NCI-H1105 (cell line): ENCODE measurements around the gene C1orf50.
"Not testable (repeated sequence)": the region's sequence is repeated elsewhere in the genome, so short reads cannot be mapped to it uniquely, and the experiment has no call there.

Source experiments
- DNase-seq: peaks from one replicate; lab custom pipeline; 2025; lab: John Stamatoyannopoulos, UW

C1orf50 gene

DNA sequence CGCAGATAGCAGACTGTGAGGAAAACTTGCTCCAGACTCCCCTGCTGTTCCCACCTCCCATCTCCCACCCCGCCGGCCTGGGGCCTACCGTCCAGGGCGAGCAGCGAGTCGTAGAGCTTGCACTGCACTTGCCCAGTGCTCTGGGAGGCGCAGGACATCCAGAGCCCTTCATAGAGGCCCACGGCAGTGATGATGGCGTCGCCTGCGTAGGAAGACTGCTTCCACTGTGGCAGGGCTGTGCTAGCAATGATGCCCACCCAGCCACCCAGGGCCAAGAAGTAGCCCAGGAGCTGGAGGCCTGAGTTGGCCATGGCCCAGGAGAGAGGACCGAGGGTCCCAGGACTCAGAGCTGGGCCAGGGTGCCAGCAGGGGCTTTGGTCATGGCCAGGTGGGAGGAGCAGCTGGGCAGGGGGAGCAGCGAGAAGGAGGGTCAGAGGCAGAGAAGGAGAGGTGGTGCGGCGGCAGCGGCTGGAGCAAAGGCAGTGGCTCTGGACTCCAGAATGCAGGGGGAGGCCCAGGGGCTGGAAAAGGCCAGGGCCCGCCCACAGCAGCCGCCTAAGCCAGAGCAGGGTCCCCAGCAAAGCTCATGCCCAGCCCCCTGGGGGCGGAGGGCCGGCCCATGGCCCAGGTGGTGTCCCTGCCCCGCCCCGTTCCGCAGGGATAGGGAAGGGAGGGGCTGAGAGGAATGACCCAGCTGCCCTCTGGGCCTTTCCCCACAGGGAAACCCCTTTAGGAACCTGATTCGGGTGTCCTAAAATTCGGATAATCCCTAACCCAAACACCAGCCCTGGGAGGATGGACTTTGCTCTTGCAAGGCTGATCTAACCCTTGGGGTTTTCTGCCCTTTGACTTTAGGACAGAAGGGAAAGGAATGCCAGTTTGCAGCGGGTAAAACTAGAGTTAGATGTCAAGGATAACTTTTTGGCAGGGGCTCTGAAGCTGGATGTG, 27.0 kb upstream of the C1orf50 start, which contains the start of gene CLDN19:
Gene CLDN19 (minus strand): TSS at position 484 of the 948 bp plus-strand sequence. CDS start 173 bp downstream, at position 311.
- DNase-seq = no peak

DNA sequence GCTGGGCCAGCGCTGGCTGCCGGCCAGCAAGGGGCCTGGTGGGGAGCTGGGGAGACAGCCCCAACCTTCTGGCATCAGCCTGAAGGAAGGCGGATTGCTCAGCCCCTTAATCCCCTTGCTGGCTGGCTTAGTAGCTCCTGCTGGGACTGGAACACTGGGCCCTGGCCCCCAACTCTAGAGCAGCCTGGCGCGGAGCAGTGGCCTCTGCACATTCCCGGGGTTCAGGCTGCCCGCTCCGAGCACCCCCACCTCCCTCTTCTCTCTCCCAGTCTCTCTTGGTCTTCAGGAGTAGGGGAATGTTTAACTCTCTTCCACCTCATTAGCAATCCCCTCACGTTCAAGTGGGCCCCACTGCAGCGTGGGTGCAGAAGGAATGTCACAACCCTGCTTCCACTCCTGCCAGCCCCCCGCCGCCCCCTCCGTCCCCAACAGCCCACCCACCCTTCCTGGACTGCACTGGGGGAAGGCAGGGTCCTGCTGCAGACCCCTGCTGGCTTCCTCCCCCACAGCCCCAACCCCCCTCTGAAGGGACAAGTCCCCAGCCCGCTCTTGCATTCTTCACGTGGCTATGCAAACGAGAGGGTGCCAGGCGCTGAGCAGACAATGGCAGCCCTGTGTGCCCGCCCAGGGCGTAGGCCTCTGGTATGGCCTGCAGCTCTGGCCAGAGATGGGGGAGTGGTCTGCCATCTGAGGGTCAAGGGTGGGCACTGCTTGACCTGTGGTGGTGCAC, 26.0 kb upstream of the C1orf50 start:
- no peak for DNase-seq

DNA sequence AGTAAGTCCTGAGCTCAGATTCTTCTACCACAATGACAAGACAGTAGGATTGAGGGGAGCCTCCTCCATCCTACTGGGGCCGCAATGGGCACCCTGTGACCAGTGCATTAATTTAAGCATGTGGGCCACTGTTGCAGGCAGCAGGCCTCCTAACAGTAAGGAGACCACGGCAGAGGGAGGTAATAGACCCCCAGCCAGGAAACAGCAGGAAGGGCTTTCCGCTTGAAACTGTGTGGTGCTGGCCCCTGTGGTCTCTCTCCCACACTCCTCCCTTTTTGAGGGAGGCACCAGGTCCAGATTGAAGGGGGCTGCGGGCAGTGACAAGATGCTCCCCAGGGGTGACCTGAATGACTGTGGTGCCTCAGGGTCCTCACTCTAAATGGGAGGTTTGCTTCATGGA, 25.3 kb upstream of the C1orf50 start:
- no peak for DNase-seq

DNA sequence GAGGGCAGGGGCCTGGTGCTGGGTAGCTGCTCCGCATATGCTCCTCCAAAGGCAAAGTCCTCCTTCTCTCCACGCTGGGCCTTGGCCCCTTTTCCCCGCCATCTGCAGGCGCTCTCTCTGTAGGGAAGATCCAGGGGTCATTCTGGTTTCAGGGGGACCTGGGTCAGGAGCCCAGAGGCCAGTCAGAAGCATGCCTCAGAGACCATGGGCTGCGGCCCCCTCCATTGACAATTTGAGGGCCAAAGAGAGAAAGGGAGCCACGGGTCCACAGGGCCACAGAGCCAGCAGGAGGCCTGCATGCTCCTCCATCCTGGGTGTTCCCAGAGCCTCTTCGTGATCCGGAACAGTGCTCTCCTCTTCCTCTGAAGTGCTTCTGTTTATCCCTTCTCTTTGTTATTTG, 24.9 kb upstream of the C1orf50 start:
- DNase-seq = no peak

DNA sequence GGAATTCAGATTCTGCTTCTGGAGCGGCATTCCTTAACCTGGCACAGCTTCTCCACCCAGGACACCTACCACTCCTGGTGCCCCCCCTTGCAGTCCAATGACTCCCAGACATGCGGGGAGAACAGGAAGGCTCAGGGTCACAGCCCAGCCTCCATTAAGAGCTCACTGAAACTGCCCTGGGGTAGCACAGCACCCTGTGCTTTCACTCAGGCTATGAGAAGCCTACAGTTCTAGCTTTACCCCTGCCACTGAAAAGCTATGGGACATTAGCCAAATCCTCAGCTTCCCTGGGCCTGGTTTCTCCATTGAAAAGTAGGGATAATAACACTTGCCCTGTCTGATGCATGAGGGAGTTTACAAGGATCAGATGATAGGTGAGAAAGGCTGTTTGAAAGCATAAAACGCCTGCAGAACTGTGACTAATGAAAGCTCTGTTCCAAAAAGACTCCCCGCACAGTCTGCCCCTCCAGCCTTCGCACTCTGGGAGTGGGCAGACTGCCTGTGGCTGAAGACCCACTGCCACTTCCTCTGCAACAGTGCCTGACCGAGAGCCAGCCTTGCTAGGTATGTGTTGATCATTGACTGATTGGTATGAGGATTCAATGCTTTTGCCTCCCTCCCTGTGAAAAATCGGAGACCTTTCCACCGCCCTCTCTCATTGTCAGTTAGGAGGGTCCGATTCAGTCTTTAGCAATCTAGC, 24.3 kb upstream of the C1orf50 start:
- no peak for DNase-seq

DNA sequence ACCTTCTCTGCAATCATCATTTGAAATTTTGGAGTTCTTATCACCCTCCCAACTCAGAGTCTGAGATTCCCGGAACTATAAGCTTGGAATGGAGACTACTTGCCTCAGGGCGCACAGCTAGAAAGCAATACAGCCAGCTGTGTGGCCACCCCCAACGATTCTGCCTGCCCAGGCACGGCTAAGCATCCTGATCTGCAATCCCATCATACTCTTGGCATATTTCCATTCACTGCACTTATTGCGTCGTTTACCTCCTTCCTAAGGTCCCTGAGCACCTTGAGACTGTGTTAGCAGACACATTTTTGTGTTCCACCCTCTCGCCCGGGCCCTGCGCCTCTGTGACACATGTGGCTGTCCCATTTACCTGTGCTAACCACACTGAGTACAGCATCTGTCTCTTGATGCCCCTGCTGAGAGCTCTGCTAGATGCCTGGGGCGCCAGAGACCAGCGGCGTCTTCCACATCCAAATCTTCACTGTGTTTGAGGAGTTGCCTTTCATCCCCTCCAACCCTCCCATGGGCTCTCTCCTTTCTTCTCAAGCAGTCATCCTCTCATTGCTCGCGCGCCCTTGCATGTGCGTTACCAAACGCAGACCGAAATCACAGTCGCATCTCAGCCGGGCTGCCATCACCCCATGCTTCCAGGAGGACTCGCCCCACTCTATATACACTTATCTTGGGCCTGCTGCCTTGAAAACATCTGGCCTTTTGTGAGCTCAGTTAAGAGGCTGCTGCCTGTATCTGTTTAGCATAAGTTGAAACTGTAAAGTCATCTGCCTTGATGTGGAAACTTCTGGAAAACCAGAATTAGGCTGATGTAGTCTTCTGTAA, 23.5 kb upstream of the C1orf50 start:
- DNase-seq = peak; percentile 11

DNA sequence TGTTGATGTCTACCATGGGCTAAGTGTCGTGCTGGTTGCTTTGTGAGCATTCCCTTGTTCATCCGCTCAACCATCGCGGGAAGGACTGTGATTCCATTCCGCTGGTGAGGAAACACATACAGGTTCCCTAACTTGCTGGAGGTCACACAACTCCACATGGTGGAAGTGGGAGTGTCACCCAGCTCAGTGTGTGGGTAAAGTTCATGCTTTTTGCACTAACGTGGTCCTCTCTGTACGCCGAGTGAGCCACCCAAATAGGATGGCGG, 23.0 kb upstream of the C1orf50 start:
- no peak for DNase-seq

DNA sequence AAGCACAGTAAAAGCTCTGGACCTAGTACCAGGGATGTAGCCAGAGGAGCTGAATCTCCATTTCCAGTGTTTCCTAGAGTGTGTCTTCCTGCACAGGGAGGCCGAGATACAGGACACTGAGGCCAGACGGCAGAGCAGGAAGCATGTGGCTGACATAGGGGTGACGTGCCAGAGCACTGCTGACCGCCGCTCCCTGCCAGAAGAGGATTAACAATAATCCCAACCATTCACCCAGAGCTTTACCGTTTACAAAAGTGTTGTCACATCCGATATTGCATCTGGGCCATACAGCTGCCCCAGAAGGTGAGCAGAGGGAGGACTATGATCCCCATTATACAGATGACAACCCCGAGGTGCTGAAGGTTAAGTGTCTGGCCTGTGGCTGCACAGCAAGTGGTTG, 21.2 kb upstream of the C1orf50 start:
- no peak for DNase-seq

DNA sequence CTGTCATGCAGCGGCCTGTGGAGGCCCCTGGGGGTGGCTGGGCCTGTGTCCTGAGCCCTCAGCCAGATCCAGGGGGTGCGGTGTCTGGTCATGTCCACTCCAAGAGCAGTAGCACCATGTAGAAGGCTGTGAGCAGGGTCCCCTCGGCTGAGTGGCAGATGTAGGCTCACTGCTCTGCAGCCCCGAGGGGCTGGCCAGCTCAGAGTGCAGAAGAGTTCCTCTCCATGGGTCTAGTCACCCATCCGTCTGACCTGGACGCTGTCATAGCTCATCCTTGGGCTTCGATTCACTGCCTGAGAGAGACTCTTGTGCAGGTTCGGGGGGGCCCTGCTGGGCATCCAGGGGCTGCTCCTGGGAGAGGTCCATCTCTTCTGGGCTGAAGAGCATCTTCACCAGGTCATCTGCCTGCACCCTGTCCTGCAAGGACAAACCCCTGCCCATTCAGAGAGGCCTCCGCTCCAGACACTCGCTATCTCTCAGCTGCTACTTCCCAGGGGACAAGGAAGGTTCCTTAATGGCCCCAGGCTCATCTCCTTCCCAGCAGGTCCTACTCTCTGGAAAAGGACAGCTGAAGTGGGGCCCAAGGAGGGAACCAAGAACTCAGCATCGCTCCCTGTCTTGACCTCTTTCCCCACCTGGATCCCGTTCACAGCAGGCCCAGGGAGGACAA, 20.5 kb upstream of the C1orf50 start:
- DNase-seq = no peak

DNA sequence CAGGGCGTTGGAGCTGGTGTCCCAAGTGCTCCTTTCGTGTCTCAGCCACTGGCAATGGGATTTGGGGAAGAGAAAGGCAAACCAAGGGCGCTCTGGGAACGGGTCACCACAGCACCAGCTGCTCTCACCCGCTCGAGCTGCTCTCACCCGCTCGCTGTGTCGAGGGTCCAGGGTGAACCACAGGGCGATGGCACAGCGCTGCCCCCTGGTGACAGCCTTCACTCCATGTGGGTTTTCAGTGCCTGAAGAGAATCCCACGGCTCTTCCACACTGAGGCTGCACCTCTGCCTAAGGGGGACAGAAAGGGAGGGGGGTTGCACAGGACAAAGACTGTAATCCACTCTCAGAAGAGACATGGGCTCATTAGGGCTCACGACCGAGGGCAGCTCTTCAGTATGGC, 19.9 kb upstream of the C1orf50 start:
- DNase-seq = peak; percentile 41

DNA sequence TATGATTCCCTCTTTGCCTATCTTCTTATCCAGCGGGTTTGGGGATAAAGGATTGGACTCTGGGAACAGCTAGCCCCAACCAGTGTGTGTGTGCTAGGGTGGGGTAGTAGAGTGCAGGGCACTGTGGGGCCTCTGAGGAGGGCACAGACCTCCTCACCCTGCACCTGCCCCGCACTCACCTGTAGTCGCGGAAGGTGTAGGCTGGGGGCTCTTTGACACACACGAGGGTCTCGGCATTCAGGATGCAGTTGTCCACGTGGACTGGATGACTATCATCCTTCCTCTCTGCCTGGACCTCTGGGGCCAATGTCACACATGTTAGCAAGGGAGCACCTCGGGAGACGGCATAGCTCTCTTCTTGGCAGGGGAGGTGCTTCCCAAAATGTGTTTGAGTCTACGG, 19.0 kb upstream of the C1orf50 start:
- DNase-seq = no peak

DNA sequence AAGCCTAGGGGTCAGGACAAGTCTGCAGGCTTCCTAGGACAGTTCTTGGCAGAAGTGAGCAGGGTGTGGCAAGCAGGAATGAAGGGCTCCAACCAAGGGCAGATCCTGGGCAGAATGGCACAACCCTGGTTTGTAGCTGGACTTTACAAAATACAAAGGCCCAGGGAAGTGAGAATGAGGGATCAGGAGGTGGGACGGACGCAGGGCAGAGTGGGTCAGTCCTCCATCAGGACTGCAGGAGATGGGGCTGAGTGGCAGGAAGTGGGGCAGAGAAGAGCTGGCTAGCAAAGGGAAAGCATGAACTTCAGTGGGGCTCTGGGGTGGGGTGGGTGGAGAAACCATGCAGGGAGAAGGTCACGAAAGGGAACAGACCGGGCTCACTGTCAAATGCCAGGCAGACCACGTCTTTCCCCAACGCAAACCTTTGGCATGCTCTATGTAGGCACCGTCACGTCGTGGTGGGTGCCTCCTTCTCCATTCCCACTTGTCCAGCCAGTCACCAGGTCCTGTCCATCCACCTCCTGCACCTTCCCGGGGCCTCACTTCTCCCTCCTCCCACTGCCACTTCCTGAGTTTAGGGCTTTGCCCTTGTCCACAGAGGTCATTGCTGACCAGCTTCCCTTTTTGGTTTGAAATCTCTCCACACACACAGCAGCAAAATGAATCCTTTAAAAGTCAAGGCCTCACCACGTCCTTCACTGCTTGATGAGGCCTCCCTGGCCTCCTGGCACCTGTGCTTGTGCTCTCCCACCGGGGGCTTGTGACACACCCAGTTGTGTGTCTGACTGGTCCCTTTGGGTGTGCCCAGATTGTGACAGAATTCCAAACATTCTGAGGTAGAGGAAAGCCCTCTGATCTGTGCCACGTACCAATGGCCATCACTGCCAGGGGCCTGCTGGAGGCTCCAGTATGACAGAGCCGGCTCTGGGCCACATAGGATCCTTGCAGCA, 18.3 kb upstream of the C1orf50 start:
- no peak for DNase-seq

DNA sequence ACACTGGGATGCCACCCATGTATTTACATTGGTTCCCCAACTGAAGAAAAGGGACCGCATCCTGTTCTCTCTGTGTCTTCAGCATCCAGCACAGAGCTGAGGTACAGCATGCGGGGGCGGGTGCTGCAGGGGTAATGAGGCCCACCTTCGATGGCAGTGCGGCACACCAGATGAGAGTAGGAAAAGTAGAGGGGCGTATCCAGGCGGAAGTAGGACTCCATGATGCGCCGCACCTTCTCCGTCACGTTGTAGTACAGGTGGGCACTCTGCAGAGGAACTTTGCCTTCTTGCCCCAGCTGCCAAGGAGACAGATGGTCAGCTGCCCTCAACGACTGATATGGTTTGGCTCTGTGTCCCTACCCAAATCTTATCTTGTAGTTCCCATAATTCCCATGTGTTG, 17.0 kb upstream of the C1orf50 start:
- no peak for DNase-seq

DNA sequence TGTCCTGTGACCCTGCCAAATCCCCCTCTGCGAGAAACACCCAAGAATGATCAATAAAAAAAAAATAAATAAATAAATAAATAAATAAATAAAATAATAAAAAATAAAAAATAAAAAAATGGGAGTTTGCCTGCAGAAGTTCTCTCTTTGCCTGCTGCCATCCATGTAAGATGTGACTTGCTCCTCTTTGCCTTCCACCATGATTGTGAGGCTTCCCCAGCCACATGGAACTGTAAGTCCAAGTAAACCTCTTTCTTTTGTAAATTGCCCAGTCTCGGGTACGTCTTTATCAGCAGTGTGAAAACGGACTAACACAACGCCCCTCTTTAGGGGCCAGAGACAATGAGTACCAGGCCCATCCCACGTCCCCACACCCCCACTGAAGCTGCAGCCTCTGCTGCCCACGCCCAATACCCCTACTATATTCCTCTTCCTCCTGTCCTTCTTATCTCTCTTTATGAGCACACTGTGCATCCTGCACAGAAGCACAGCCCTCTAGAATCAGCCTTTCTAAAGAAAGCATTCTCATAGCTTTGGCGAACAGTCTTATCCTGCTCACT, 15.5 kb upstream of the C1orf50 start:
- DNase-seq = not testable (repeated sequence)

DNA sequence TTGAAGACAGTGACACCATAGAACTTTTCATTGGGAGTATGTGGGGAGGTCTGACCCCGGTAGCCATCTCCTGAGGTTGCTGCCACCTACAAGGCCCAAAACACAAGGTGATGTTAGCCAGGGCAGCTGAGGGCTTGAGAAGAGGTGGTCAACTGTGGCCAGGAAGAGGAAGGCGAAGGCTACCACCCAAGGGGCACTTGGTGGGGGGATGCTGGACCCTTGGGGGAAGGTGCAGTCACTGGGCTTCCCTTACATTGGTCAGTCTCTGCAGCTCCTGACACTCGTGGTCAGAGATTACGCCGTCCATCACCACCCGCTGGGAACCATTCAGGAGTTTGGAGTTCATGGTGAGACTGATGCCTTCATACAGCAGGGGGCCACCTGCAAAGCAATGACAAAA, 14.8 kb upstream of the C1orf50 start:
- no peak for DNase-seq

DNA sequence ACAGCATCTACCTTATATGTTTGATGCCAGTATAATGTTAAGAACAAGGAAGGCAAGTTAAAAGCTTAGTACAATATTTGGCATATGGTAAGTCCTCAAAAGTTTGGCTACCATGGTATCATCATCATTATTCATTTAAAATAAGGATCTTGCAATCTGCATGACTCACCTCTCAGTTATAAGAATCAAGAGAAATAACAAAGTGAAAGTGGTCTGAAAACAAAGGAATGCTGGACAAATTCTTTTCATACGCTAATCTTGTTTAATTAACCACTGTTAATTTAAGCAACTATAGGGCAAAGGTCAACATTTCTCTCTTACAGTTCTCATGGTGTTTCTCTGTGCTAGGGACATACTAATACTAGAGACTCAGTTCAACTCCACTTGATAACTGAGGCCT, 14.0 kb upstream of the C1orf50 start:
- no peak for DNase-seq

DNA sequence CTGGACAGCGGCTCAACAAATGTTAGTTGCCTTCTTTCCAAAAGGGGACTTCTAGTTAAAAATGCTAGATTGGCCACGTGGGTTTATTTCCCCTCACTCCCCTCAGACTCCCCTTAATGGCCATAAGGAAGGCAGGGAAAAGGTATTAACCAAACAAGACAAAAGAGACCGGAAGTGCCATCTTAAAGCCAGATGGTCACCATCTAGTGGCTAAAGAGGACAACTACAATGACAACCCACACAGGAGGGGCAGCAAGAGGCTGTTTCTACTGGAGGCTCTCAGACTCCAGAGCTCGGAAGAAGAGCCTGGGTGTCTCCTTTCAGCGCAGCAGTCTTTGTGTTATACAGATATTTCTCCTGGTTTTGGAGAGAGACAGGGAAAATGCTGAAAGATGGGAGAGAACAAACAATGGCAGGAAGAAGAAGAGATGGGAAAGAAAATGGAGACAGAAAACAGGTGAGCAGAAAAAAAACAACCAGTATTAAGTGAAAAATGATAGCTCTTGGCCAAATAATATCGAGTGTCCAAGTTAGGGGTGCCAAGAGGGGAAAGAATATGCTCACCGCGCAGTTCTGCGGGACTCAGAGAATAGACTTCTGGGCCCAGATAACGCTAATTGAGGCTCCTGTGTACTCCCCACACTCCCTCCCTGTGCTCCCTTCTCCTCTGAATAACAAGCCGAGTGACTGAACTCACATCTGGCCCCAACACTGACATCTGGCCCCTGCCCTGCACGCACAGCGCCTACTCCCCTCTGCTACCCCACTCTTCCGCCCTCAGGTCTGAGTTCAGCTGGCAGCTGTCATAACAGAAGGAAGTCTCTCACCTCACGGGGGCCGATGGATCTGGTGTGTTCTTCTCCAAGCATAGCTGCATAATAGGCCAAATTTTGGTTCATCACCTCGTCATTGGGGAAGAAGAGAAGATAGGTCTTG, 9.8 kb upstream of the C1orf50 start:
- peak; percentile 56 for DNase-seq

DNA sequence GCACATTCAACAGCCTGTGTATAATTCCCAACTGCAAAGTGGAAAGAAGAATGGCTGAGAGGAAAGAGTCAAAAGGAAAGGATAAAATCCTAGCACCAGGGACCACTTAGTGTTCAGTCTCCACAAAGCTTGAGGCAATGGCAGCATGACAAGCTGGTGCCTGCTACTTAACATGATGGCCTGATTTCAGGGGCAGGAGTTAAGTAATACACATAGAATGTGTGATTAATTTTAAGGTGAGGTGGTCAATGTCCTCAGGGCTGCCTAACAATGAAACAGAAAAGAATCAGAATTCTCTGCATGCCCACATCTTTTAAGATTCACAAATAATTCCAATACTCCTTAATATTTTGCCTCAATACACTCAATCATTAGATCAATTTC, 9.2 kb upstream of the C1orf50 start:
- no peak for DNase-seq

DNA sequence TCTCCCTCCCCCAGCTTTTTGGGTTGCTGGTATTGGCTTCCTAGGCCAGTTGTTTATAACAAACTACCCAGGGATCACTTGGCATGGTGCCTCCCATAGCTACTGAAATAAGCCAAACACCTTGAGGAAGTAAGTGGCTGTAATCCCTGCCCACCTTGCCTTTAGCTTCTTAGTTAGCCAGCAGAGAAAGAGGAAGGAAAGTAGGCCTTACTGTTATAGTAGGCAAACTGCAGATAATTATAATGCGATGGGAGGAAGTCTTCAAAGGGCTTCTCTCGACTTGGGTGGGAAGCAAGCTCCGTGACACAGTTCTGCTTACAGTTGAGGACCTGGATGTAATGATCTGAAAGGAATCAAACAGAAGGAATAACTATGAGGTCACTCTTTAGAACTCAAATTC, 8.4 kb upstream of the C1orf50 start:
- no peak for DNase-seq
